ENCODE data around the gene REEP6.

REEP6 gene

GRCh38 chr19:1491849-1492170 is 829 bp downstream of the REEP6 start:
- DNase-seq (ENCODE audit: low read depth in 1 of 2, low spot score in 1 of 2) = no peak
- H3K27me3 ChIP-seq (ENCODE audit: insufficient read depth, poor library complexity, severe bottlenecking) = peaks cover 8% of the 10 kb centered on the region
- no peak overlapping the region for H3K27ac ChIP-seq (replicated peaks)
- TF ChIP-seq GABPA (IDR thresholded peaks at IDR 0.05; ENCODE audit: low read depth) = no peak
- H3K4me3 ChIP-seq (replicated peaks; ENCODE audit: insufficient read depth, low read length) = no peak overlapping the region

GRCh38 chr19:1492474-1493006 is 1.6 kb downstream of the REEP6 start:
- H3K27me3 ChIP-seq (ENCODE audit: insufficient read depth, poor library complexity, severe bottlenecking) = peaks cover 8% of the 10 kb centered on the region
- TF ChIP-seq SPI1 (IDR thresholded peaks at IDR 0.05; ENCODE audit: borderline replicate concordance, low read depth) (no peak), REST (IDR thresholded peaks at IDR 0.05; ENCODE audit: insufficient replicate concordance, low read depth) (no peak), POLR2AphosphoS5 (IDR thresholded peaks at IDR 0.05; ENCODE audit: low read depth) (no peak), CTCF (IDR thresholded peaks at IDR 0.05; ENCODE audit: insufficient read depth, low read length) (no peak), GABPA (IDR thresholded peaks at IDR 0.05; ENCODE audit: low read depth) (no peak)
- no peak overlapping the region for H3K27ac ChIP-seq (replicated peaks)
- no peak overlapping the region for H3K4me3 ChIP-seq (replicated peaks; ENCODE audit: insufficient read depth, low read length)
- no peak for DNase-seq (ENCODE audit: low read depth in 1 of 2, low spot score in 1 of 2)

GRCh38 chr19:1494115-1494815 is 3.3 kb downstream of the REEP6 start:
- TF ChIP-seq SPI1 (IDR thresholded peaks at IDR 0.05; ENCODE audit: borderline replicate concordance, low read depth) = no peak
- TF ChIP-seq POLR2AphosphoS5 (IDR thresholded peaks at IDR 0.05; ENCODE audit: low read depth) = no peak
- no peak for TF ChIP-seq CTCF (IDR thresholded peaks at IDR 0.05; ENCODE audit: insufficient read depth, low read length)
- TF ChIP-seq GABPA (IDR thresholded peaks at IDR 0.05; ENCODE audit: low read depth) = no peak
- TF ChIP-seq REST (IDR thresholded peaks at IDR 0.05; ENCODE audit: insufficient replicate concordance, low read depth) = no peak
- no peak for DNase-seq (ENCODE audit: low read depth in 1 of 2, low spot score in 1 of 2)
- no peak overlapping the region for H3K4me3 ChIP-seq (replicated peaks; ENCODE audit: insufficient read depth, low read length)
- H3K27me3 ChIP-seq (ENCODE audit: insufficient read depth, poor library complexity, severe bottlenecking) = peaks cover 8% of the 10 kb centered on the region
- H3K27ac ChIP-seq (replicated peaks) = no peak overlapping the region

- no peak for TF ChIP-seq SPI1 (IDR thresholded peaks at IDR 0.05; ENCODE audit: borderline replicate concordance, low read depth)
- no peak for TF ChIP-seq CTCF (IDR thresholded peaks at IDR 0.05; ENCODE audit: insufficient read depth, low read length)
- TF ChIP-seq GABPA (IDR thresholded peaks at IDR 0.05; ENCODE audit: low read depth) = no peak
- TF ChIP-seq POLR2AphosphoS5 (IDR thresholded peaks at IDR 0.05; ENCODE audit: low read depth) = no peak
- TF ChIP-seq REST (IDR thresholded peaks at IDR 0.05; ENCODE audit: insufficient replicate concordance, low read depth) = no peak
- DNase-seq (ENCODE audit: low read depth in 1 of 2, low spot score in 1 of 2) = no peak
- H3K4me3 ChIP-seq (replicated peaks; ENCODE audit: insufficient read depth, low read length) = no peak overlapping the region
- H3K27me3 ChIP-seq (ENCODE audit: insufficient read depth, poor library complexity, severe bottlenecking) = peaks cover 8% of the 10 kb centered on the region
- H3K27ac ChIP-seq (replicated peaks) = no peak overlapping the region
Measured at GRCh38 chr19:1495051-1495798, 4.2 kb downstream of the REEP6 start.

Measured in HL-60 (cell line).